GM12874 (cell line): ENCODE data around the gene GRSF1.
A peak's percentile ranks its signal among the peaks of the same experiment; 100 is the strongest.

ENCODE experiments used
- CTCF ChIP-seq: IDR thresholded peaks from 2 replicates; pipeline ENCODE4 v1.5.1; 2011; ENCODE audit warnings: low read depth, mild to moderate bottlenecking, control low read depth, low read length, moderate library complexity; ENCODE audit not compliant: insufficient read depth

GRSF1 gene

GRCh38 chr4:70839589-70840093, at the start of gene GRSF1:
Gene GRSF1, minus strand, starts transcription at chr4:70839890. Its CDS starts 63 bp downstream, at chr4:70839827.
- TF ChIP-seq CTCF = peak; percentile 34; the same call in 1 of the 2 replicates

DNA sequence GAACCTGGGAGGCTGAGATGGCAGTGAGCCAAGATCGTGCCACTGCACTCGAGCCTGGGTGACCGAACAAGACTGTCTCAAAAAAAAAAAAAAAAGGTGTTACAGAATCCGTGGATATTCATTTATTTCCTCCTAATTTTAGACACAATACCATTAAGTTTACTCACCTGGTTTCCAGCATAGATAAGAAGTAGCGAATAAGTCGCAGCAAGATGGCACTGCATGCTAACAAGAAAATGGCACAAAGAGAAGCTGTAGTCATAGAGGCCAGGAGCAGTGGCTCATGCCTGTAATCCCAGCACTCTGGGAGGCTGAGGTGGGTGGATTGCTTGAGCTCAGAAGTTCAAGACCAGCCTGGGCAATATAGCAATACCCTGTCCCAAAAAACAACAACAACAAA, 45.5 kb upstream of the GRSF1 start:
- TF ChIP-seq CTCF = no peak

- no peak for TF ChIP-seq CTCF
Measured at GRCh38 chr4:70880739-70881138, 41.0 kb upstream of the GRSF1 start.

GRCh38 chr4:70877556-70877955, 37.9 kb upstream of the GRSF1 start:
- no peak for TF ChIP-seq CTCF

DNA sequence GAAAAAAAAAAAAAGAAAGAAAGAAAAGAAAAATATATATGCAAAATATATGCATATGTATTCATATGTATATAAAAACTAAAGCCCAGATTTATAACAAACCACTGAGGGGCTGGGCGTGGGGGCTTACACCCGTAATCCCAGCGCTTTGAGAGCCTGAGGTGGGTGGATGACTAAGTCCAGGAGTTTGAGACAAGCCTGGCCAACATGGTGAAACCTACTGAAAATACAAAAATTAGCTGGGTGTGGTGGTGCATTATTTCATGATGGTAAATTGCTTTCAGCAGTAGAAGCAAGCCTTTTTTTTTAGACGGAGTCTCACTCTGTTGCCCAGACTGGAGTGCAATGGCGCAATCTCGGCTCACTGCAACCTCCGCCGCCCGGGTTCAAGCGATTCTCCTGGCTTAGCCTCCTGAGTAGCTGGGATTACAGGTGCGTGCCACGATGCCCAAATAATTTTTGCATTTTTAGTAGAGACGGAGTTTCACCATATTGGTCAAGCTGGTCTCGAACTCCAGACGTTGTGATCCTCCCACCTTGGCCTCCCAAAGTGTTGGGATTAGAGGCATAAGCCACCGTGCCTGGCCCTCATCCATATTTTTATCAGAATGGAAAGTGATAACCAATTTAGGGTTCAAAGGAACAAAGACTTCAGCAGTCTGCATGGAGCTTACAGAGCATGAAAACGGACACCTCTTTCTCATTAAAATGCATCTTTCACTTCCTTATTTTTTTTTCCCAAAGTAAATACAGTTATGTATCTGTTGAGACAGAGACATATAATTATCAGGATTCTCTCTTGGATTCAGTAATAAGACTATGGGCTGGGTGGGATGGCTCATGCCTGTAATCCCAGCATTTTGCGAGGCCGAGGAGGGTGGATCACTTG, 34.8 kb upstream of the GRSF1 start:
- no peak for TF ChIP-seq CTCF

DNA sequence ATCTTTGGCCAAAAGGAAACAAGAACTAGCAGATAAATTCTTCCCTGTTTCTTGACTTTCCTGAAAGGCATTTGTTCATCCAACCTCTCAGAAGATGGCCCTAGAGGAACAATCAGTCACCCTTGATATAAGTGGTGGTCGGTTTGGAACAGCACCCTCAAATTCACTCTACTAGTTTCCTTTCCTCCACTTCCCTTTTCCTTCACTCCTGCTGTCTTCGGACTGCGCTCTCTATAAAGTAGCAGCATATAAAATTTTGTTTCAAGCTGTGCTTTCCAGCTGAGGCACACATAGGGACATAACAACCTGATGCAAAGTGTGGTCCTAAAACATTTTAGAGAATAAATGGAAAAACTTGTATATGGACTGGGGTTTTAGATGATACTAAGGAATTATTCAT, 33.5 kb upstream of the GRSF1 start:
- no peak for TF ChIP-seq CTCF

DNA sequence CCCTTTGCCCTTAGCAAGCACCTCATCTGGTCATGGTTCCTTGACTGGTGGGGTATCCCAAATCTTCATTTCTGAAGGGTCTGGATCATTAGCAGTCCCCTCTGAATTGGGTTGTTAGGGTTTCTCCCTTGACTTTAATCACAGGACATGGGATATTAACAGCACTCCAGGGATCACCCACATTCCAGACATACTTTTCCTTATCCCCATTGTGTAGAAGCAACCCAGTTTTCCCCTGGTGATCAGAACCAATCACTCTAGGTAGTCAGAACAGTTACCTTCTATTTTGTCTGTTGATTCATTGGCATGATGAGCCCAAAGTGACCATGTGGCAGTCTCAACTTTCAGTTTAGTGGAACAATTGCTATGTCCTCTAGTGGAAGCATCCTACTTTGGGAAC, 29.1 kb upstream of the GRSF1 start:
- no peak for TF ChIP-seq CTCF
